Body of pancreas (tissue), 4 donors: ENCODE results near the gene DSCAM. TPM values are rescaled to one million over a fixed set of nuclear protein-coding genes. Genes with fewer than 3 reads are reported as not detected.

Experiments
- ATAC-seq: fragments of 150-250 bp; one replicate; pipeline ENCODE4 v1.9.1; 2016
- DNase-seq, 4 donors: peaks; one replicate each; pipeline ENCODE4 v3.0.0-alpha.2; 2019
- H3K27ac ChIP-seq, 4 donors: fragments of 200-600 bp; sonication (generic); 1 replicate in 3 of 4; 2 replicates in 1 of 4; pipeline versions ENCODE4 v1.5.1 to v1.6.1; 2016 to 2019; ENCODE audit warnings: mild to moderate bottlenecking in 1 of 4, mixed read lengths in 1 of 4, moderate library complexity in 1 of 4
- H3K27me3 ChIP-seq, 2 donors: fragments of 200-600 bp; sonication (generic); one replicate each; pipeline ENCODE4 v1.6.0; 2016; ENCODE audit warnings: mild to moderate bottlenecking in 1 of 2
- H3K36me3 ChIP-seq, 2 donors: fragments of 200-600 bp; sonication (generic); replicated peaks in 1 of 2; 2 replicates each; pipeline ENCODE4 v1.5.1; 2016; ENCODE audit warnings: low read depth in 2 of 2; ENCODE audit not compliant: insufficient read depth in 1 of 2
- H3K4me1 ChIP-seq: fragments of 200-600 bp; sonication (generic); one replicate; pipeline ENCODE4 v1.6.0; 2016
- H3K4me3 ChIP-seq, 2 donors: fragments of 200-600 bp; sonication (generic); 1 replicate in 1 of 2; 2 replicates in 1 of 2; pipeline ENCODE4 v1.5.1; 2016 to 2019
- H3K9me3 ChIP-seq, 3 donors: fragments of 200-600 bp; sonication (generic); 1 replicate in 2 of 3; 2 replicates in 1 of 3; pipeline ENCODE4 v1.5.1; 2016
- POLR2A ChIP-seq, 3 donors: fragments of 450-650 bp; IDR thresholded peaks; one replicate each; pipeline ENCODE4 v1.6.1; 2016; ENCODE audit warnings: antibody characterized with exemption in 3 of 3, mild to moderate bottlenecking in 2 of 3
- WGBS, 2 donors: methylation state at CpG; one replicate each; pipeline ENCODE4 v1.1.5; 2017; 5-methylcytosine and 5-hydroxymethylcytosine counted together
- intact Hi-C: fragments of 100-400 bp; cut with DNase I; formaldehyde crosslinking; loops from one replicate; pipeline ENCODE4 v1.15.1; 2023
- total RNA-seq, 2 donors: library from RNA; depleted of rRNA; stranded (reverse); fragments of >200 nt; gene quantifications; one replicate each; pipeline ENCODE4 v1.1.0, GENCODE V29; 2016
- TF ChIP-seq, protein P1 (sequence below), 7 experiments: fragments of 450-650 bp in 4 of 7; fragments of 200-600 bp in 3 of 7; sonication (generic) in 3 of 7; IDR thresholded peaks; one replicate each; pipeline ENCODE4 v1.5.1; 2016 to 2019; ENCODE audit warnings: antibody characterized with exemption in 7 of 7

The DSCAM gene
- total RNA-seq, 2 donors from 2014 or later = 0.26 TPM; not detected in 1

GRCh38 chr21:40255518-40256444, 591.2 kb downstream of the DSCAM start:
- H3K4me1 ChIP-seq = no peaks in the 10 kb centered on the region
- peaks cover 0 to 6% (median 0%) of the 10 kb centered on the region in 3 donors for H3K9me3 ChIP-seq
- H3K27me3 ChIP-seq = no peaks in the 10 kb centered on the region
- H3K4me3 ChIP-seq = no peak overlapping the region
- no peaks in the 10 kb centered on the region for H3K36me3 ChIP-seq
- DNase-seq (no peak), ATAC-seq (no peak)
- TF ChIP-seq, protein P1, sequence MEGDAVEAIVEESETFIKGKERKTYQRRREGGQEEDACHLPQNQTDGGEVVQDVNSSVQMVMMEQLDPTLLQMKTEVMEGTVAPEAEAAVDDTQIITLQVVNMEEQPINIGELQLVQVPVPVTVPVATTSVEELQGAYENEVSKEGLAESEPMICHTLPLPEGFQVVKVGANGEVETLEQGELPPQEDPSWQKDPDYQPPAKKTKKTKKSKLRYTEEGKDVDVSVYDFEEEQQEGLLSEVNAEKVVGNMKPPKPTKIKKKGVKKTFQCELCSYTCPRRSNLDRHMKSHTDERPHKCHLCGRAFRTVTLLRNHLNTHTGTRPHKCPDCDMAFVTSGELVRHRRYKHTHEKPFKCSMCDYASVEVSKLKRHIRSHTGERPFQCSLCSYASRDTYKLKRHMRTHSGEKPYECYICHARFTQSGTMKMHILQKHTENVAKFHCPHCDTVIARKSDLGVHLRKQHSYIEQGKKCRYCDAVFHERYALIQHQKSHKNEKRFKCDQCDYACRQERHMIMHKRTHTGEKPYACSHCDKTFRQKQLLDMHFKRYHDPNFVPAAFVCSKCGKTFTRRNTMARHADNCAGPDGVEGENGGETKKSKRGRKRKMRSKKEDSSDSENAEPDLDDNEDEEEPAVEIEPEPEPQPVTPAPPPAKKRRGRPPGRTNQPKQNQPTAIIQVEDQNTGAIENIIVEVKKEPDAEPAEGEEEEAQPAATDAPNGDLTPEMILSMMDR (IDR thresholded peaks at IDR 0.05) = no peak
- intact Hi-C loops = no loop called here
- 60 to 62% methylated on average over 6 of the region's 6 CpGs for WGBS, 2 donors
- no peak overlapping the region for H3K27ac ChIP-seq

DNA sequence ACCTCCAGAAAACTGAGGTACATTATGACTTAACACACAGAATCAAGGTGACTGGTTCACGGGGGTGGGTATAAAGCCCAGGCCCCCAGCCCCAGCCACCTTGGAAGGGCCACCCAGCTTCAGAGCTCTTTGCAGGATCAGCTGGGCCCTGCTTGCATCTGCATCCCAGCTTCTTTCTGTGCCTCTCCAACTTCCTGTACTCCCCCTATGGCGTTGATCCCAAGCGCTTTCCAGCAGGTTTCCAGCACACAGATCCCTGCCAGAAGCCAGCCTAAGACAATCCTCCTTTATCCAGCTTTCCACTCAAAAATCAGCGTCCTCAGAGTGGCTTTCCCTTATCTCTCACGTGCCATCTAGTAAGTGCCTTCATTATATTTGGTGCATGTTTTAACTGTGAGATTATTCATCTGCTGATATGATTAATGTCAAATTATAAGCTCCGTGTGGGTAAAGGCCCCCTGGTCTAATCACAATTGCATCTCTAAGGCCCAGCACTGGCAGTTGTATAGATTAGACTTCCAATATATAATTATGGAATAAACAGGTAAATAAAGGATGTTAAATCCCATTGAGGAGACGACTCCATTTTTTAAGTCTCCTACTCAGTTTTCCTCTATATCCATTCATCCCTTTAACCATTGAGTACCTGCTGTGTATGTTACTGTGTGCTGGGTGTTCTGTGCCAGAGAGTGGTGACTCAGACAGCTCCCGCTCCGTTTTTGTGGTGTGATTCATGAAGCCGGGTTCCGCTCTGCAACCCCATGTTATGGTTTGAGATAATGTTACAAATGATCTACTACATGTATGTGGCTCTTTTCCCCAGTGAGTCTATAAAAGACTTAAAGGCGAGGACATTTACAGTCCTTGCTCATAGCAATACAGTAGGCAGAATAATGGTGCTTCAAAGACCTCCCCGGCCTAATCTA, 592.2 kb downstream of the DSCAM start:
- DNase-seq (no peak), ATAC-seq (no peak)
- Histone ChIP-seq H3K4me3 (no peak overlapping the region), H3K4me1 (no peaks in the 10 kb centered on the region), H3K27me3 (no peaks in the 10 kb centered on the region), H3K9me3 (peaks cover 0 to 6% (median 0%) of the 10 kb centered on the region in 3 donors), H3K36me3 (no peaks in the 10 kb centered on the region), H3K27ac (no peak overlapping the region)
- no peak for TF ChIP-seq POLR2A (IDR thresholded peaks at IDR 0.05)
- TF ChIP-seq, protein P1 (IDR thresholded peaks at IDR 0.05) = no peak
- intact Hi-C loops = no loop called here
- 51 to 52% methylated on average over 13 of the region's 13 CpGs for WGBS, 2 donors

DNA sequence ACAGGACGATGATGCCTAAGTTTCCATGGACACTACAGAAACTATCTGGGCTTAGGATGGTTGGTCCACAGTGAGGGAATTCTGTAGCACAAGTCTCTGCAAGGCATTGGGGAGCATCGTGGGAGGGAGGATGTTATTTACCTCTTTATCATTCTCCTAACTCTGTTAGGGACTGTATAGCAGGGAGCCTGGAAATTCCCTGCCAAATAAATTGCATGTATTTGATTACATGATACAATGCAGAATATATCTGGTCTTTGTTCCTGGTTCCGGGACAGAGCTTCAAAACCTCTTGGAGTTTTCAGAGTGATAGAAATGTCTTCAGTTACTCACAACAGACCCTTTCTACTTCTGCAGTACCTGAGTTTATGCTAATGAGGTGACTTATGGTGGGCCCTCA, 593.8 kb downstream of the DSCAM start:
- DNase-seq (no peak), ATAC-seq (no peak)
- Histone ChIP-seq H3K27ac (no peak overlapping the region), H3K4me1 (no peaks in the 10 kb centered on the region), H3K36me3 (no peaks in the 10 kb centered on the region), H3K27me3 (no peaks in the 10 kb centered on the region), H3K4me3 (no peak overlapping the region), H3K9me3 (peaks cover 0 to 7% (median 0%) of the 10 kb centered on the region in 3 donors)
- WGBS, 2 donors = 61 to 65% methylated on average over 3 of the region's 3 CpGs
- intact Hi-C loops = no loop called here
- TF ChIP-seq, protein P1 (IDR thresholded peaks at IDR 0.05) = no peak
- no peak for TF ChIP-seq POLR2A (IDR thresholded peaks at IDR 0.05)

DNA sequence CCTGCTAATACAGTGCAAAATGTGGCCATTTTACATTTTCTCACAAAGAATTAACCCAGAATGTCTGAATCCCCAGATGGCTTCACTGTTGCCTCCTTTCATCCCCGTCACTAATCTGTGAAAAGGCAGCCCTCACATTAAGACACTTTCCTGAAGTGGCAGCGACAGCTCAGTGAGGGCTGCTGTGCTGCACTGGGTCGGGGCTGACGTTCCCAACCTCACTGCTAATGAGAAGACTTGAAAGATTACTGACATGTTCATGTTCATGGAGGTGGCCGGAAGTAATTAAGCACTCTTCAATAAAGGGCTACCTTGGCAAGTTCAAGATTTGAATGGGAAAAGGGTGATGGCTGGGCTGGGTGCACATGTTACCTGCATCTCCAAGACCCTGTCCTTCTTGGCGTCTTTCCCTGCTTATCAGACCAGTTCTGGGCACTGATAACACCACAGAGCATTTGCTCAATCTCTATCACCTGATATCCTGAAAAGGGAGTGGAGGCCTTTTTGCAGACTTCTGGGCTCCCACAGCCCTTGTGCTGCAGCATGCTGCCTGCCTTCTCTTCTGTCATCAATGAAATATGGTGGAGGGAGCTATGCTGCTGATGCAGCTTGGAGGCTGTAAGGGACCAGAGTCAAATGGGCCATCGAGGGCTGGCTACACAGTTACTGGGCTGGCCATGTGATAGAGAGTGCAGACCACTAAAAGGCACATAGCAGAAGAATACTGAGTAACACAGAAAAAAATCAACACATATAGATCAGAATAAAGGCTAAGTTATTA, 596.3 kb downstream of the DSCAM start:
- intact Hi-C loops = no loop called here
- ATAC-seq (no peak), DNase-seq (no peak)

More for the DNA sequence above, 596.3 kb downstream of the DSCAM start:
- no peak overlapping the region for H3K27ac ChIP-seq
- TF ChIP-seq, protein P1 (IDR thresholded peaks at IDR 0.05) = no peak
- TF ChIP-seq POLR2A (IDR thresholded peaks at IDR 0.05) = no peak
- no peak overlapping the region for H3K4me3 ChIP-seq
- H3K36me3 ChIP-seq = no peaks in the 10 kb centered on the region
- 72 to 78% methylated on average over 7 of the region's 7 CpGs for WGBS, 2 donors
- H3K9me3 ChIP-seq = peaks cover 0 to 17% (median 0%) of the 10 kb centered on the region in 3 donors
- H3K27me3 ChIP-seq = no peaks in the 10 kb centered on the region
- no peaks in the 10 kb centered on the region for H3K4me1 ChIP-seq
